Keratinocyte (primary cell): ENCODE results near the gene DONSON.

Experiments
- CTCF ChIP-seq, 3 experiments: IDR thresholded peaks in 1 of 3; conservative IDR thresholded peaks in 1 of 3; optimal IDR thresholded peaks in 1 of 3; 2 replicates in 2 of 3; 3 replicates in 1 of 3; pipeline versions ENCODE3 to v1.5.1; 2011; ENCODE audit warnings: low read length in 3 of 3, mild to moderate bottlenecking in 3 of 3, moderate library complexity in 2 of 3, control low read depth in 1 of 3, inconsistent platforms in 1 of 3; ENCODE audit not compliant: insufficient read depth in 2 of 3; ENCODE audit errors: extremely low read depth in 1 of 3
- EZH2 ChIP-seq: IDR thresholded peaks from one replicate; pipeline ENCODE4 v1.6.1; 2012; ENCODE audit warnings: inconsistent platforms, mild to moderate bottlenecking, low read length, moderate library complexity

- no peak for TF ChIP-seq CTCF (optimal IDR thresholded peaks at IDR 0.05 in 1 of 3, IDR thresholded peaks at IDR 0.05 in 1 of 3, conservative IDR thresholded peaks at IDR 0.05 in 1 of 3; ENCODE audit: extremely low read depth in 1 of 3, insufficient read depth in 2 of 3, low read length in 3 of 3)
- TF ChIP-seq EZH2: no peak
Observed at GRCh38 chr21:33572350-33572749, 16.1 kb downstream of the DONSON start.
